Adrenal gland (tissue), 5 donors: ENCODE measurements around the gene ACTL10.

ENCODE experiments used
- POLR2A ChIP-seq, 2 donors: fragments of 450-650 bp; IDR thresholded peaks; one replicate each; pipeline ENCODE4 v1.6.1; 2017; ENCODE audit warnings: antibody characterized with exemption in 2 of 2, mild to moderate bottlenecking in 2 of 2, moderate library complexity in 1 of 2
- TF ChIP-seq, protein P1 (sequence below), 6 experiments: fragments of 450-650 bp in 4 of 6; fragments of 200-600 bp in 2 of 6; sonication (generic) in 1 of 6; IDR thresholded peaks; 1 replicate in 5 of 6; 2 replicates in 1 of 6; pipeline versions ENCODE4 v1.5.1 to v1.8.0; 2016 to 2021; ENCODE audit warnings: antibody characterized with exemption in 6 of 6, mild to moderate bottlenecking in 2 of 6, moderate library complexity in 1 of 6
- donor health status: DM: no; HTN: no; CAD: no.

DNA sequence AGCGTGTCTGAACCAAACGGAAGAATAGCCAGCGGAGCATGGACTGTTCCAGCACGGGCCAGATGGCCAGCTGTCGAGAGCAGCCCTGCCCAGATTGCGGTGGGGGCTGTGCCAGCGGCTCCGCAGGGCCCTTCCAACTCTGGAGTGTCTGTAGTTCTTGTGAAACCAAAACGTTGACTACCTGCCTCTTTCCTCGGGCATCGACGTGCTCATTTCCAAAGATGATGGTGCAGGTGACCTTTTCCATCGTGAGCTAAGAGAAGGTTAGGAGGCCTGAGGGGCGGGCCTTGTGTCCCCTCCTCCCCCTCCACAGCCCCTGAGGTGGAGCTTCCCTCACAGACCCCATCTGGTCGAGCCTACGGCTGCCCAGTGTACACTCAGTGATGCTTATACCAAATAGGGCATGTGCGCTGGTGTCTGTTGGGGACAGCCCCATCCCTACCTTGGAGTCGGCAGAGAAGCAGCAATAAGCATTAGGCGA is 17.5 kb upstream of the ACTL10 start:
- TF ChIP-seq, protein P1, sequence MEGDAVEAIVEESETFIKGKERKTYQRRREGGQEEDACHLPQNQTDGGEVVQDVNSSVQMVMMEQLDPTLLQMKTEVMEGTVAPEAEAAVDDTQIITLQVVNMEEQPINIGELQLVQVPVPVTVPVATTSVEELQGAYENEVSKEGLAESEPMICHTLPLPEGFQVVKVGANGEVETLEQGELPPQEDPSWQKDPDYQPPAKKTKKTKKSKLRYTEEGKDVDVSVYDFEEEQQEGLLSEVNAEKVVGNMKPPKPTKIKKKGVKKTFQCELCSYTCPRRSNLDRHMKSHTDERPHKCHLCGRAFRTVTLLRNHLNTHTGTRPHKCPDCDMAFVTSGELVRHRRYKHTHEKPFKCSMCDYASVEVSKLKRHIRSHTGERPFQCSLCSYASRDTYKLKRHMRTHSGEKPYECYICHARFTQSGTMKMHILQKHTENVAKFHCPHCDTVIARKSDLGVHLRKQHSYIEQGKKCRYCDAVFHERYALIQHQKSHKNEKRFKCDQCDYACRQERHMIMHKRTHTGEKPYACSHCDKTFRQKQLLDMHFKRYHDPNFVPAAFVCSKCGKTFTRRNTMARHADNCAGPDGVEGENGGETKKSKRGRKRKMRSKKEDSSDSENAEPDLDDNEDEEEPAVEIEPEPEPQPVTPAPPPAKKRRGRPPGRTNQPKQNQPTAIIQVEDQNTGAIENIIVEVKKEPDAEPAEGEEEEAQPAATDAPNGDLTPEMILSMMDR (IDR thresholded peaks at IDR 0.05) = no peak
- no peak for TF ChIP-seq POLR2A (IDR thresholded peaks at IDR 0.05)
